WTC11 (cell line): ENCODE data around the gene BMPR1B. TPM values are rescaled to one million over a fixed set of nuclear protein-coding genes. Genes with fewer than 3 reads are reported as not detected.

ENCODE experiments used
- ATAC-seq: fragments of 200-7000 bp; cut with Tn5 transposase; 2 replicates; pipeline ENCODE4 v1.10.0; 2021; ENCODE audit warnings: mild to moderate bottlenecking, moderate library complexity
- CTCF ChIA-PET: fragments of 300-600 bp; sonication (Branson Sonifier 250); formaldehyde crosslinking; loops from one replicate; lab custom pipeline; 2021; ENCODE audit warnings: antibody characterized with exemption; lab: Charles Lee
- POLR2A ChIA-PET: fragments of 350-600 bp; sonication (Branson Sonifier 250); formaldehyde crosslinking; loops from one replicate; lab custom pipeline; 2021; ENCODE audit warnings: antibody characterized with exemption; lab: Charles Lee
- DNase-seq: peaks from one replicate; pipeline ENCODE4 v3.0.0; 2021; ENCODE audit warnings: low spot score
- H3K27ac Mint-ChIP-seq: 2 replicates; pipeline ENCODE4 v1.8.0; 2021; ENCODE audit warnings: mixed read lengths
- H3K27me3 Mint-ChIP-seq: 2 replicates; pipeline ENCODE4 v1.8.0; 2021; ENCODE audit warnings: low read depth, mild to moderate bottlenecking, moderate library complexity, mixed read lengths
- H3K36me3 Mint-ChIP-seq: 2 replicates; pipeline ENCODE4 v1.8.0; 2021; ENCODE audit warnings: mixed read lengths
- H3K4me1 Mint-ChIP-seq: 2 replicates; pipeline ENCODE4 v1.8.0; 2022; ENCODE audit warnings: mixed read lengths
- H3K4me3 Mint-ChIP-seq: 2 replicates; pipeline ENCODE4 v1.8.0; 2021; ENCODE audit warnings: mild to moderate bottlenecking, moderate library complexity, mixed read lengths
- H3K9me3 Mint-ChIP-seq: 2 replicates; pipeline ENCODE4 v1.8.0; 2021; ENCODE audit warnings: mixed read lengths
- CREB1 ChIP-seq: sonication (generic); formaldehyde crosslinking; IDR thresholded peaks from 2 replicates; pipeline ENCODE4 v1.8.0; 2023; ENCODE audit warnings: mild to moderate bottlenecking, missing genetic modification reagents
- FOXK1 ChIP-seq: sonication (generic); formaldehyde crosslinking; IDR thresholded peaks from 2 replicates; pipeline ENCODE4 v1.8.0; 2022; ENCODE audit warnings: mild to moderate bottlenecking, moderate library complexity, missing genetic modification reagents
- GTF2I ChIP-seq: fragments of 250-450 bp; sonication (Bioruptor Pico); conservative IDR thresholded peaks from 2 replicates; pipeline ENCODE4 v1.4.0; 2021; ENCODE audit warnings: mild to moderate bottlenecking
- IRF2 ChIP-seq: sonication (generic); formaldehyde crosslinking; IDR thresholded peaks from 2 replicates; pipeline ENCODE4 v1.8.0; 2022; ENCODE audit warnings: low read depth, missing genetic modification reagents, borderline replicate concordance
- JAZF1 ChIP-seq: fragments of 250-450 bp; sonication (Bioruptor Pico); IDR thresholded peaks from 2 replicates; pipeline ENCODE4 v1.9.0; 2021; ENCODE audit warnings: moderate library complexity, mild to moderate bottlenecking, inconsistent platforms
- MYBL2 ChIP-seq: sonication (generic); formaldehyde crosslinking; IDR thresholded peaks from 2 replicates; pipeline ENCODE4 v1.8.1; 2023; ENCODE audit warnings: mild to moderate bottlenecking, moderate library complexity, missing genetic modification reagents
- NR3C1 ChIP-seq: sonication (generic); formaldehyde crosslinking; conservative IDR thresholded peaks from 2 replicates; pipeline ENCODE4 v1.8.1; 2023; ENCODE audit warnings: low read depth, mild to moderate bottlenecking, missing genetic modification reagents
- OVOL2 ChIP-seq: fragments of 250-450 bp; sonication (Bioruptor Pico); IDR thresholded peaks from 2 replicates; pipeline ENCODE4 v1.9.0; 2021; ENCODE audit warnings: mild to moderate bottlenecking, borderline replicate concordance
- SOX15 ChIP-seq: fragments of 250-450 bp; sonication (Bioruptor Pico); IDR thresholded peaks from 2 replicates; pipeline ENCODE4 v1.9.0; 2021; ENCODE audit warnings: mild to moderate bottlenecking
- TCF7 ChIP-seq: sonication (generic); formaldehyde crosslinking; IDR thresholded peaks from 2 replicates; pipeline ENCODE4 v1.8.0; 2022; ENCODE audit warnings: mild to moderate bottlenecking, low read depth, missing genetic modification reagents, moderate library complexity
- TEAD4 ChIP-seq: sonication (generic); formaldehyde crosslinking; IDR thresholded peaks from 2 replicates; pipeline ENCODE4 v1.8.0; 2022; ENCODE audit warnings: mild to moderate bottlenecking, missing genetic modification reagents
- ZNF423 ChIP-seq: fragments of 250-450 bp; sonication (Bioruptor Pico); IDR thresholded peaks from 2 replicates; pipeline ENCODE4 v2.1.2; 2022; ENCODE audit warnings: mild to moderate bottlenecking, moderate library complexity
- total RNA-seq: library from RNA; stranded (reverse); gene quantifications from 3 replicates; pipeline ENCODE4 v1.2.3, GENCODE V29; 2021
- TF ChIP-seq, protein P1 (sequence below): sonication (generic); formaldehyde crosslinking; IDR thresholded peaks from 2 replicates; pipeline ENCODE4 v1.8.1; 2022; ENCODE audit warnings: missing genetic modification reagents, borderline replicate concordance
- TF ChIP-seq, protein P2 (sequence below): sonication (generic); formaldehyde crosslinking; conservative IDR thresholded peaks from 2 replicates; pipeline ENCODE4 v1.8.1; 2023; ENCODE audit warnings: mild to moderate bottlenecking, low read depth, missing genetic modification reagents, moderate library complexity
- TF ChIP-seq, protein P3 (sequence below): sonication (generic); formaldehyde crosslinking; IDR thresholded peaks from 2 replicates; pipeline ENCODE4 v1.8.0; 2023; ENCODE audit warnings: missing genetic modification reagents
- TF ChIP-seq, protein P4 (sequence below): fragments of 250-450 bp; sonication (Bioruptor Pico); IDR thresholded peaks from 2 replicates; pipeline ENCODE4 v1.9.0; 2021; ENCODE audit warnings: mild to moderate bottlenecking
- TF ChIP-seq, protein P5 (sequence below): sonication (generic); formaldehyde crosslinking; IDR thresholded peaks from 2 replicates; pipeline ENCODE4 v1.8.1; 2023; ENCODE audit warnings: mild to moderate bottlenecking, missing genetic modification reagents
- TF ChIP-seq, protein P6 (sequence below): sonication (generic); formaldehyde crosslinking; IDR thresholded peaks from 2 replicates; pipeline ENCODE4 v1.8.0; 2022; ENCODE audit warnings: mild to moderate bottlenecking, missing genetic modification reagents
- TF ChIP-seq, protein P7 (sequence below): fragments of 250-450 bp; sonication (Bioruptor Pico); IDR thresholded peaks from 2 replicates; pipeline ENCODE4 v2.1.2; 2022; ENCODE audit warnings: mild to moderate bottlenecking, moderate library complexity
- TF ChIP-seq, protein P8 (sequence below): sonication (generic); formaldehyde crosslinking; conservative IDR thresholded peaks from 2 replicates; pipeline ENCODE4 v1.8.1; 2022; ENCODE audit warnings: mild to moderate bottlenecking, missing genetic modification reagents

The BMPR1B gene
- total RNA-seq, 1 experiment from 2014 or later, result 0.77 TPM

DNA sequence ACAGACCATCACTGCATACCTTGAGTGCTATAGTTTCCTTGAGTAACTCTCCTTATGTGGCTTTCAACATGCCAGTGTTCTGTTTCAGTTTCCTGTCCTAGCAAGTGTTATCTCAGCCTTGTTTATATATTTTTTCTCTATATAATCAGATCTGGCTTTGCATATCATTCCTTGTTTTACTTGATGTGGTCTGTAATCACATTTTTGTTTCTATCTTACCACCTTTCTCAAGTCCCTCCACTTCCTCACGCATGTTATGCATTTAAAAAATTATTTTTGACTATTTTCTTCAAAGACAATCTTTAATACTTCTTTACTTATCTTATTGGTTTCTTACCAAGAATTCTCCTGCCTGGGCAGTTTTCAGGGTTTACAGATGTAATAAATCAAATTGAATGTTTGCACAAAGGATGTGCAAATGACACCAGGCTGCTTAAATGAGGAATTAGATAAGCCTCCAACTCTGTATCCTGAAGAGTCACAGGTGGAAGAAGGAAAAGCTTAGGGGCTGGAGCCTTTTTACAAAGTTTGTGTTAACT, 351.2 kb downstream of the BMPR1B start:
- H3K27ac Mint-ChIP-seq, result no peak overlapping the region
- TF ChIP-seq, protein P1, sequence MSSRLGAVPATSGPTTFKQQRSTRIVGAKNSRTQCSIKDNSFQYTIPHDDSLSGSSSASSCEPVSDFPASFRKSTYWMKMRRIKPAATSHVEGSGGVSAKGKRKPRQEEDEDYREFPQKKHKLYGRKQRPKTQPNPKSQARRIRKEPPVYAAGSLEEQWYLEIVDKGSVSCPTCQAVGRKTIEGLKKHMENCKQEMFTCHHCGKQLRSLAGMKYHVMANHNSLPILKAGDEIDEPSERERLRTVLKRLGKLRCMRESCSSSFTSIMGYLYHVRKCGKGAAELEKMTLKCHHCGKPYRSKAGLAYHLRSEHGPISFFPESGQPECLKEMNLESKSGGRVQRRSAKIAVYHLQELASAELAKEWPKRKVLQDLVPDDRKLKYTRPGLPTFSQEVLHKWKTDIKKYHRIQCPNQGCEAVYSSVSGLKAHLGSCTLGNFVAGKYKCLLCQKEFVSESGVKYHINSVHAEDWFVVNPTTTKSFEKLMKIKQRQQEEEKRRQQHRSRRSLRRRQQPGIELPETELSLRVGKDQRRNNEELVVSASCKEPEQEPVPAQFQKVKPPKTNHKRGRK (CRISPR knock-in tag), result no peak
- TF ChIP-seq, protein P2, sequence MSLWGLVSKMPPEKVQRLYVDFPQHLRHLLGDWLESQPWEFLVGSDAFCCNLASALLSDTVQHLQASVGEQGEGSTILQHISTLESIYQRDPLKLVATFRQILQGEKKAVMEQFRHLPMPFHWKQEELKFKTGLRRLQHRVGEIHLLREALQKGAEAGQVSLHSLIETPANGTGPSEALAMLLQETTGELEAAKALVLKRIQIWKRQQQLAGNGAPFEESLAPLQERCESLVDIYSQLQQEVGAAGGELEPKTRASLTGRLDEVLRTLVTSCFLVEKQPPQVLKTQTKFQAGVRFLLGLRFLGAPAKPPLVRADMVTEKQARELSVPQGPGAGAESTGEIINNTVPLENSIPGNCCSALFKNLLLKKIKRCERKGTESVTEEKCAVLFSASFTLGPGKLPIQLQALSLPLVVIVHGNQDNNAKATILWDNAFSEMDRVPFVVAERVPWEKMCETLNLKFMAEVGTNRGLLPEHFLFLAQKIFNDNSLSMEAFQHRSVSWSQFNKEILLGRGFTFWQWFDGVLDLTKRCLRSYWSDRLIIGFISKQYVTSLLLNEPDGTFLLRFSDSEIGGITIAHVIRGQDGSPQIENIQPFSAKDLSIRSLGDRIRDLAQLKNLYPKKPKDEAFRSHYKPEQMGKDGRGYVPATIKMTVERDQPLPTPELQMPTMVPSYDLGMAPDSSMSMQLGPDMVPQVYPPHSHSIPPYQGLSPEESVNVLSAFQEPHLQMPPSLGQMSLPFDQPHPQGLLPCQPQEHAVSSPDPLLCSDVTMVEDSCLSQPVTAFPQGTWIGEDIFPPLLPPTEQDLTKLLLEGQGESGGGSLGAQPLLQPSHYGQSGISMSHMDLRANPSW (CRISPR knock-in tag), result no peak
- TF ChIP-seq TCF7 (no peak), GTF2I (CRISPR knock-in tag) (no peak), OVOL2 (CRISPR knock-in tag) (no peak), ZNF423 (CRISPR knock-in tag) (no peak), NR3C1 (CRISPR knock-in tag) (no peak), IRF2 (CRISPR knock-in tag) (no peak), SOX15 (CRISPR knock-in tag) (no peak), TEAD4 (CRISPR knock-in tag) (no peak), JAZF1 (CRISPR knock-in tag) (no peak), CREB1 (no peak), MYBL2 (no peak), FOXK1 (CRISPR knock-in tag) (no peak)
- TF ChIP-seq, protein P3, sequence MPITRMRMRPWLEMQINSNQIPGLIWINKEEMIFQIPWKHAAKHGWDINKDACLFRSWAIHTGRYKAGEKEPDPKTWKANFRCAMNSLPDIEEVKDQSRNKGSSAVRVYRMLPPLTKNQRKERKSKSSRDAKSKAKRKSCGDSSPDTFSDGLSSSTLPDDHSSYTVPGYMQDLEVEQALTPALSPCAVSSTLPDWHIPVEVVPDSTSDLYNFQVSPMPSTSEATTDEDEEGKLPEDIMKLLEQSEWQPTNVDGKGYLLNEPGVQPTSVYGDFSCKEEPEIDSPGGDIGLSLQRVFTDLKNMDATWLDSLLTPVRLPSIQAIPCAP, result no peak
- TF ChIP-seq, protein P4, sequence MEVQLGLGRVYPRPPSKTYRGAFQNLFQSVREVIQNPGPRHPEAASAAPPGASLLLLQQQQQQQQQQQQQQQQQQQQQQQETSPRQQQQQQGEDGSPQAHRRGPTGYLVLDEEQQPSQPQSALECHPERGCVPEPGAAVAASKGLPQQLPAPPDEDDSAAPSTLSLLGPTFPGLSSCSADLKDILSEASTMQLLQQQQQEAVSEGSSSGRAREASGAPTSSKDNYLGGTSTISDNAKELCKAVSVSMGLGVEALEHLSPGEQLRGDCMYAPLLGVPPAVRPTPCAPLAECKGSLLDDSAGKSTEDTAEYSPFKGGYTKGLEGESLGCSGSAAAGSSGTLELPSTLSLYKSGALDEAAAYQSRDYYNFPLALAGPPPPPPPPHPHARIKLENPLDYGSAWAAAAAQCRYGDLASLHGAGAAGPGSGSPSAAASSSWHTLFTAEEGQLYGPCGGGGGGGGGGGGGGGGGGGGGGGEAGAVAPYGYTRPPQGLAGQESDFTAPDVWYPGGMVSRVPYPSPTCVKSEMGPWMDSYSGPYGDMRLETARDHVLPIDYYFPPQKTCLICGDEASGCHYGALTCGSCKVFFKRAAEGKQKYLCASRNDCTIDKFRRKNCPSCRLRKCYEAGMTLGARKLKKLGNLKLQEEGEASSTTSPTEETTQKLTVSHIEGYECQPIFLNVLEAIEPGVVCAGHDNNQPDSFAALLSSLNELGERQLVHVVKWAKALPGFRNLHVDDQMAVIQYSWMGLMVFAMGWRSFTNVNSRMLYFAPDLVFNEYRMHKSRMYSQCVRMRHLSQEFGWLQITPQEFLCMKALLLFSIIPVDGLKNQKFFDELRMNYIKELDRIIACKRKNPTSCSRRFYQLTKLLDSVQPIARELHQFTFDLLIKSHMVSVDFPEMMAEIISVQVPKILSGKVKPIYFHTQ (CRISPR knock-in tag), result no peak
- TF ChIP-seq, protein P5, sequence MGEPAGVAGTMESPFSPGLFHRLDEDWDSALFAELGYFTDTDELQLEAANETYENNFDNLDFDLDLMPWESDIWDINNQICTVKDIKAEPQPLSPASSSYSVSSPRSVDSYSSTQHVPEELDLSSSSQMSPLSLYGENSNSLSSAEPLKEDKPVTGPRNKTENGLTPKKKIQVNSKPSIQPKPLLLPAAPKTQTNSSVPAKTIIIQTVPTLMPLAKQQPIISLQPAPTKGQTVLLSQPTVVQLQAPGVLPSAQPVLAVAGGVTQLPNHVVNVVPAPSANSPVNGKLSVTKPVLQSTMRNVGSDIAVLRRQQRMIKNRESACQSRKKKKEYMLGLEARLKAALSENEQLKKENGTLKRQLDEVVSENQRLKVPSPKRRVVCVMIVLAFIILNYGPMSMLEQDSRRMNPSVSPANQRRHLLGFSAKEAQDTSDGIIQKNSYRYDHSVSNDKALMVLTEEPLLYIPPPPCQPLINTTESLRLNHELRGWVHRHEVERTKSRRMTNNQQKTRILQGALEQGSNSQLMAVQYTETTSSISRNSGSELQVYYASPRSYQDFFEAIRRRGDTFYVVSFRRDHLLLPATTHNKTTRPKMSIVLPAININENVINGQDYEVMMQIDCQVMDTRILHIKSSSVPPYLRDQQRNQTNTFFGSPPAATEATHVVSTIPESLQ (CRISPR knock-in tag), result no peak
- TF ChIP-seq, protein P6, sequence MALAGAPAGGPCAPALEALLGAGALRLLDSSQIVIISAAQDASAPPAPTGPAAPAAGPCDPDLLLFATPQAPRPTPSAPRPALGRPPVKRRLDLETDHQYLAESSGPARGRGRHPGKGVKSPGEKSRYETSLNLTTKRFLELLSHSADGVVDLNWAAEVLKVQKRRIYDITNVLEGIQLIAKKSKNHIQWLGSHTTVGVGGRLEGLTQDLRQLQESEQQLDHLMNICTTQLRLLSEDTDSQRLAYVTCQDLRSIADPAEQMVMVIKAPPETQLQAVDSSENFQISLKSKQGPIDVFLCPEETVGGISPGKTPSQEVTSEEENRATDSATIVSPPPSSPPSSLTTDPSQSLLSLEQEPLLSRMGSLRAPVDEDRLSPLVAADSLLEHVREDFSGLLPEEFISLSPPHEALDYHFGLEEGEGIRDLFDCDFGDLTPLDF (CRISPR knock-in tag), result no peak
- TF ChIP-seq, protein P7, sequence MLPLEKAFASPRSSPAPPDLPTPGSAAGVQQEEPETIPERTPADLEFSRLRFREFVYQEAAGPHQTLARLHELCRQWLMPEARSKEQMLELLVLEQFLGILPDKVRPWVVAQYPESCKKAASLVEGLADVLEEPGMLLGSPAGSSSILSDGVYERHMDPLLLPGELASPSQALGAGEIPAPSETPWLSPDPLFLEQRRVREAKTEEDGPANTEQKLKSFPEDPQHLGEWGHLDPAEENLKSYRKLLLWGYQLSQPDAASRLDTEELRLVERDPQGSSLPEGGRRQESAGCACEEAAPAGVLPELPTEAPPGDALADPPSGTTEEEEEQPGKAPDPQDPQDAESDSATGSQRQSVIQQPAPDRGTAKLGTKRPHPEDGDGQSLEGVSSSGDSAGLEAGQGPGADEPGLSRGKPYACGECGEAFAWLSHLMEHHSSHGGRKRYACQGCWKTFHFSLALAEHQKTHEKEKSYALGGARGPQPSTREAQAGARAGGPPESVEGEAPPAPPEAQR (CRISPR knock-in tag), result no peak
- TF ChIP-seq, protein P8, sequence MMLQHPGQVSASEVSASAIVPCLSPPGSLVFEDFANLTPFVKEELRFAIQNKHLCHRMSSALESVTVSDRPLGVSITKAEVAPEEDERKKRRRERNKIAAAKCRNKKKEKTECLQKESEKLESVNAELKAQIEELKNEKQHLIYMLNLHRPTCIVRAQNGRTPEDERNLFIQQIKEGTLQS (CRISPR knock-in tag), result no peak
- DNase-seq (no peak), ATAC-seq (no peak)
- H3K9me3 Mint-ChIP-seq, result no peaks in the 10 kb centered on the region
- H3K27me3 Mint-ChIP-seq, result no peaks in the 10 kb centered on the region
- H3K4me3 Mint-ChIP-seq, result no peak overlapping the region
- no peaks in the 10 kb centered on the region for H3K36me3 Mint-ChIP-seq
- no peaks in the 10 kb centered on the region for H3K4me1 Mint-ChIP-seq
- POLR2A ChIA-PET, result no interaction called here
- CTCF ChIA-PET, result no interaction called here
